Mucosa of gallbladder (tissue), 1 donor: ENCODE data around the gene CASP3. TPM values are rescaled to one million over a fixed set of nuclear protein-coding genes. Genes with fewer than 3 reads are reported as not detected.
"Not testable (repeated sequence)": the region's sequence is repeated elsewhere in the genome, so short reads cannot be mapped to it uniquely, and the experiment has no call there.

Experiments used
- DNase-seq: peaks from one replicate; pipeline ENCODE4 v3.0.0-alpha.2; 2020; ENCODE audit warnings: low spot score
- total RNA-seq: library from RNA; stranded (reverse); gene quantifications from one replicate; pipeline ENCODE4 v1.2.1, GENCODE V29; 2021
- donor health status: DM: no; HTN: no; CAD: no.

The CASP3 gene
- total RNA-seq, 1 donor from 2014 or later: 20.5 TPM

DNA sequence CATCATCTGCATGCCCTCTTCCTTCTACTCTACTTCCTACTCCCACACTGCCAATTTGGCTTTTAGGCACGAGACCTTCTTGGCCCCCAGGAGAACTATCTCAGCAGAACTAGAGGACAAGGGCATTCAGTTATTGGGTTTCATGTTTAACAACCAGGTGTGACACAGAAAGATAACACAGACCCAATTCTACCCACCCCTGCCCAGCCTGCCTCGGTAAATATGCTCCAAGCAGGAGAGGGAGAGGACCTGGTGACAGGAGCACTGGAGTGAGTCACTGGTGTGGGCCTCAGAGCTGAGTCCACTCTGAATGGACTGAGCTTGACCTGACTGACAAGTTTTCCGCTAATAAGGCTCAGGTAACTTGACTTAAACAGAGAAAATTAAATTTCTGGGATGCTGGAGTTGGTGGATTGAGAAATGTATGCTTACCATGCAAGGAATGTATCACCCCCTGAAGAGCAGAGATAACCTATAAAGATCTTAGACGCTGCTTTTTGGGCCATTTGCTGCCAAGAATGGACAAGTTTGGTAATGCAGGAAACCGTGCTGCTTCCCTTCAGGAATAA, 52.5 kb downstream of the CASP3 start:
- DNase-seq: peak; percentile 19

- no peak for DNase-seq
Measured at GRCh38 chr4:184596044-184596616, 53.1 kb downstream of the CASP3 start.

GRCh38 chr4:184595430-184595829, 53.8 kb downstream of the CASP3 start:
- DNase-seq: no peak

- DNase-seq: no peak
Measured at GRCh38 chr4:184593461-184593860, 55.8 kb downstream of the CASP3 start.

- not testable (repeated sequence) for DNase-seq
Measured at GRCh38 chr4:184591747-184592270, 57.4 kb downstream of the CASP3 start.

DNA sequence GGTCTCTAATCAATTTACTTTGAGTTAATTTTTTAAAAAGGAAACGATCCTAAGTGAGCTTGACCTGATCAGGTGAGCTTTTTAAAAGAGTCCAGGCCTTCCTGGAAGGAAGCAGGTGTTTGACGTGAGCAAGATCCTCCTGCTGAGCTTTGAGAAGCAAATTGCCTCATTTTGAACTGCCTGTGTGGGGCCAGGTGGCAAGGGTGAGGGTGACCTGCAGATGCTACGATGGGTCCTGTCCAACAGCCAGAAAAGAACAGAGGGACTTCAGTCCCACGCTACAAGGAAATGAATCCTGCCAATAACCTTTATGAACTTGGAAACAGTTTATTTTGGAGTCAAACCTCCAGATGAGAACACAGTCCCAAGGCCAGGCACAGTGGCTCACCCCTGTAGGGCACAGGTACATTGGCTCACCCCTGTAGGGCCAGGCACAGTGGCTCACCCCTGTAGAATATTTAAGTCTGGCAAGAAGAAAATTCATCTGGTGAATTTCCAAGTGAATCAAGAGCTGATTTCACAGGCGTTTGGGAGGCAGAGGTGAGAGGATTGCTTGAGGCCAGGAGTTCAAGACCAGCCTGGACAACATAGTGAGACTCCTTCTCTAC, 58.1 kb downstream of the CASP3 start:
- no peak for DNase-seq

DNA sequence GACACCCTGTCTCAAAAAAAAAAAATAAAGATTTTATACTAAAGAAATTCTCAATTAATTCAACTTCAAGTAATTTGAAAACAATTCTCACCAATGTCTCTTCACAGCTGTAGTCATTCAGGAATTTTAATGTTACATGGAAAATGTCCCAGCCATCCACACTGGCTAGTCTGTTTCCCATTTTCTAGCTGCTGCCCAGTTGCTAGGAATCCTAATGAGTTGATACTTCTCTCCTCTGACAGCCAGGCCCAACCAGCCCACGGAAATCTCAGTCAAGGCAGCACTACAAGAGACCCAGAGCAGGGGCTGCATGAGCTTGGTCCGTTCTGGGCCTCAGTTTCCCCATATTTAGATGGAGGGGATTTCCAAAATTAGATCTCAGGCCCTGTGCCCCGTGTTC, 59.1 kb downstream of the CASP3 start:
- DNase-seq: no peak

- DNase-seq: no peak
Measured at GRCh38 chr4:184588893-184589292, 60.4 kb downstream of the CASP3 start.

DNA sequence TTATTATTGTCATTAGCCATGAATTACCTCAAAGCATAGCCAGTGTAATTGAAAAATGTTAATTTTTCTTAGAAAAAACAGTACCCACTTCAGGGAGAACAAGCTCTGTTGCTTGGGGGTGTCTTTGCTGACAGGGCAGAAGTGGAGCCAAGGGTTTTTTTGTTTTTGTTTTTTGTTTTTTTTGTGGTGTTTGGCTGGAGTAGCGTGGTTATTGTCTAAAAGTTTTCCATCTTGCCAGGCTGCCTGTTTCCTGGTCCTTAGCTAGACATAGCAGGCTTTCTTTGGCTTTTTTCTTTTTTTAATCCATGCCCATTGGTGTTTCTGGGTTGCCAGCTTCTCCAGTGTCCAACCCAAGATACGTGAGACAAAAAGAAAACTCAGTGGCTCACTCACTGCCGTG, 61.5 kb downstream of the CASP3 start:
- no peak for DNase-seq

DNA sequence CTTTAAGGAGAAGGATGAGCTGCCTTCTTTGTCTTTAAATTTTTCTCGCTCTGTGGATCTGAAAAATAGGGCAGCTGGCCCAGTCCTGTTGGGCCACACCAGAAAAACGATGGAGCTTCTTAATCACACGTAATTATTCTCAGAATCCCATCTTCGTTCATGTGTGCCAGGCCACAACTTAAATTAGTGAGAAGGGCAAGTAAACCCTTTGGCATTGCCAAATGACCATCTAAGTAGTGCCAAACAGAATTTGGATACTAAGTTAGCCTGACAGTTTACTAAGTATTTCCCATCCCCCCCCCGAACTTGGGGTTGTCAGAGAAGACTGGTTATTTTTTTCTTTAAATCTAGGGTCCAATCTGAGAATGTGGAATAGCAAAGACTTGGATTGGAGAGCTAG, 62.0 kb downstream of the CASP3 start:
- DNase-seq: no peak

DNA sequence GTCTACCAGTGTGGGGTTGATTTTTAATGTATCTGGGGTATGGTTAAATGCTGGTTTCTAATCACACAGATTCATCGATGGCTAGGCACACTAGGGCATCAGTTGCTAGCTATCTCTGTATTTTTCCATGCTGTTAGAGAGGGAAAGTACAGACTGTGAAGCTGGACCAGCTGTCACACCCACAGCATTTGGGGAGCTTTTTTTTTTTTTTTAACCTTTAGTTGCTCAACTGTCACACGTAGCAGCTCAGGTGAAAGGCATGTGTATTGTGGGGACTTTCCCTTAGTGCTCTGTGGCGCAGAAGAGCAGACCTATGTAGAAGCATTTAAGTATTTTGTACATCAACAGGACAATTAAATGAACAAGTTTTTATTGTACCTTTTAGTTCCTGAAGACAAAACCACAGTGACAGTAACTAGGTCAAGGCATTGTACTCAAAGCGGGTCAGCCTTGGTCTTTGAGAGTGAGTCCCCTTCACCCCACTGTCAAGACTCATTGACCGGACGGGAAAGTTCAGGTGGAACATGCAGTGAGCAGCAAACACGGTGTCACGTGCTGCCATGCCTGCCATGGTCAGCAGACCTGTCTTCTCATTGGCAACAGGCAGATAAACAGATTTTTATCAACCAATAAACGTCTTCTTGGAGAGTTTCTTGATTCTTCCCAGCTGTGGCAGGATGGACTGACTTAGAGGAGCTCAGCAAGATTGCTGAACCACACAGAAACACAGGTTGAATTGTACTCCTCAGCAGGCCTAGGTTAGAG, 65.3 kb downstream of the CASP3 start:
- no peak for DNase-seq

Other genes starting within 250 kb of the CASP3 start
- 45.3 TPM for gene IRF2, start 174.9 kb downstream of the CASP3 start, total RNA-seq
- 15.9 TPM for gene PRIMPOL, start 291 bp upstream of the CASP3 start, total RNA-seq
- 3.8 TPM for gene CENPU, start 84.6 kb upstream of the CASP3 start, total RNA-seq
- gene ACSL1, start 176.5 kb upstream of the CASP3 start, total RNA-seq: 63.1 TPM